Measurements from ENCODE around the gene CASD1. TPM values are rescaled to one million over a fixed set of nuclear protein-coding genes. Genes with fewer than 3 reads are reported as not detected.

The CASD1 gene
- total and polyA plus RNA-seq, 2 experiments from 2014 or later, result 15.5 to 38.1 TPM

GRCh38 chr7:94595717-94596116 is 86.1 kb downstream of the CASD1 start:
- H3K4me1 Mint-ChIP-seq, result peaks cover 9% of the 10 kb centered on the region; the same call in 1 of the 3 replicates
- Histone ChIP-seq H3K27ac (ENCODE audit: low read depth) (no peak overlapping the region), H3K9me2 (ENCODE audit: insufficient read depth) (no peaks in the 10 kb centered on the region), H3K4me2 (no peak overlapping the region), H3K27me3 (ENCODE audit: insufficient read depth) (no peaks in the 10 kb centered on the region), H3F3A (replicated peaks; ENCODE audit: low read depth) (no peaks in the 10 kb centered on the region), H3K36me3 (ENCODE audit: insufficient read depth) (no peaks in the 10 kb centered on the region; the same call in 1 of the 2 replicates), H2AFZ (no peak overlapping the region), H3K79me2 (replicated peaks; ENCODE audit: insufficient read depth) (no peaks in the 10 kb centered on the region), H3K4me1 (ENCODE audit: insufficient read depth) (no peaks in the 10 kb centered on the region), H4K20me1 (replicated peaks; ENCODE audit: insufficient read depth) (no peaks in the 10 kb centered on the region), H3K4me3 (no peak overlapping the region)
- ATAC-seq (no peak), DNase-seq (ENCODE audit: low spot score) (no peak)
- no peaks in the 10 kb centered on the region; the same call in 2 of the 3 replicates for H3K36me3 Mint-ChIP-seq (ENCODE audit: low read depth)
- TF ChIP-seq ZNF114 (CRISPR knock-in tag; IDR thresholded peaks at IDR 0.05), result no peak
- TF ChIP-seq ETS1 (IDR thresholded peaks at IDR 0.05), result no peak
- TF ChIP-seq EZH2 (IDR thresholded peaks at IDR 0.05; ENCODE audit: low read depth, unreplicated experiment), result no peak
- no peak for TF ChIP-seq POLR2AphosphoS5 (IDR thresholded peaks at IDR 0.05; ENCODE audit: low read depth)
- TF ChIP-seq NANOG (IDR thresholded peaks at IDR 0.05; ENCODE audit: borderline replicate concordance), result no peak
- no peak for TF ChIP-seq JUNB (IDR thresholded peaks at IDR 0.05; ENCODE audit: unreplicated experiment)
- TF ChIP-seq STAT1 (IDR thresholded peaks at IDR 0.05; ENCODE audit: unreplicated experiment), result no peak
- TF ChIP-seq CTCF (conservative IDR thresholded peaks at IDR 0.05; ENCODE audit: low read depth in 2 of 2), result no peak
- TF ChIP-seq REST (IDR thresholded peaks at IDR 0.05; ENCODE audit: unreplicated experiment), result no peak
- TF ChIP-seq ZNF462 (CRISPR knock-in tag; IDR thresholded peaks at IDR 0.05), result no peak
- TF ChIP-seq EZH2phosphoT487 (IDR thresholded peaks at IDR 0.05; ENCODE audit: unreplicated experiment), result no peak
- TF ChIP-seq ZNF331 (CRISPR knock-in tag; IDR thresholded peaks at IDR 0.05; ENCODE audit: low read depth), result no peak
- TF ChIP-seq CREB1 (CRISPR knock-in tag; IDR thresholded peaks at IDR 0.05; ENCODE audit: low read depth), result no peak
- H3K4me3 Mint-ChIP-seq, result no peak overlapping the region
- H3K9me3 Mint-ChIP-seq, result no peaks in the 10 kb centered on the region
- H3K27ac Mint-ChIP-seq, result no peak overlapping the region
- H3K27me3 Mint-ChIP-seq (ENCODE audit: insufficient read depth, low read depth, poor library complexity), result no peaks in the 10 kb centered on the region
